Epithelial cell of prostate (primary cell): ENCODE measurements around the gene SLC52A1.
A peak's percentile ranks its signal among the peaks of the same experiment; 100 is the strongest.
"Not testable (repeated sequence)": the region's sequence is repeated elsewhere in the genome, so short reads cannot be mapped to it uniquely, and the experiment has no call there.

Experiments used
- DNase-seq: peaks from one replicate; pipeline ENCODE4 v3.0.0-alpha.2; 2011; ENCODE audit warnings: low read depth, low spot score
- H3K27ac ChIP-seq: fragments of 450-650 bp; 2 replicates; pipeline ENCODE4 v1.5.1; 2017; ENCODE audit warnings: mild to moderate bottlenecking

SLC52A1 gene

GRCh38 chr17:5035315-5035714, at the start of gene SLC52A1:
SLC52A1 (minus strand) TSS chr17:5035426; CDS start chr17:5034606, 820 bp downstream.
- DNase-seq: no peak
- no peak within 1 kb of the TSS for H3K27ac ChIP-seq

GRCh38 chr17:5080591-5080990, 45.4 kb upstream of the SLC52A1 start:
- no peak overlapping the region for H3K27ac ChIP-seq
- no peak for DNase-seq

GRCh38 chr17:5078106-5079028, 43.1 kb upstream of the SLC52A1 start, which contains the start of gene ZFP3:
ZFP3 (plus strand) TSS chr17:5078467; CDS start chr17:5091505, 13,038 bp downstream.
- peak within 1 kb of the TSS; percentile 10 for H3K27ac ChIP-seq
- peak; percentile 3 for DNase-seq

- DNase-seq: no peak
- H3K27ac ChIP-seq: peak overlapping the region; percentile 10
These were observed 42.5 kb upstream of the SLC52A1 start for GRCh38 chr17:5077781-5078105.

GRCh38 chr17:5077275-5077674, 42.0 kb upstream of the SLC52A1 start:
- DNase-seq: not testable (repeated sequence)

GRCh38 chr17:5075472-5075871, 40.2 kb upstream of the SLC52A1 start:
- DNase-seq: not testable (repeated sequence)
- H3K27ac ChIP-seq: peak overlapping the region; percentile 20

More at GRCh38 chr17:5077275-5077674, 42.0 kb upstream of the SLC52A1 start:
- not testable (repeated sequence) for H3K27ac ChIP-seq

GRCh38 chr17:5069724-5070123, 34.5 kb upstream of the SLC52A1 start:
- H3K27ac ChIP-seq: peak overlapping the region; percentile 57
- DNase-seq: peak; percentile 26

GRCh38 chr17:5068236-5068635, 33.0 kb upstream of the SLC52A1 start:
- DNase-seq: no peak
- H3K27ac ChIP-seq: no peak overlapping the region

GRCh38 chr17:5065227-5065744, 30.1 kb upstream of the SLC52A1 start:
- no peak for DNase-seq
- H3K27ac ChIP-seq: no peak overlapping the region

GRCh38 chr17:5055543-5055942, 20.3 kb upstream of the SLC52A1 start:
- no peak for DNase-seq
- no peak overlapping the region for H3K27ac ChIP-seq

- no peak overlapping the region for H3K27ac ChIP-seq
- DNase-seq: no peak
These were observed 15.1 kb upstream of the SLC52A1 start for GRCh38 chr17:5050278-5050677.

GRCh38 chr17:5049314-5049841, 14.2 kb upstream of the SLC52A1 start:
- no peak overlapping the region for H3K27ac ChIP-seq
- no peak for DNase-seq

GRCh38 chr17:5047446-5047845, 12.2 kb upstream of the SLC52A1 start:
- no peak overlapping the region for H3K27ac ChIP-seq
- no peak for DNase-seq

GRCh38 chr17:5045496-5045895, 10.3 kb upstream of the SLC52A1 start:
- no peak for DNase-seq
- no peak overlapping the region for H3K27ac ChIP-seq

GRCh38 chr17:5044630-5045029, 9.4 kb upstream of the SLC52A1 start:
- no peak overlapping the region for H3K27ac ChIP-seq
- DNase-seq: no peak

- no peak for DNase-seq
- H3K27ac ChIP-seq: no peak overlapping the region
These were observed 8.3 kb upstream of the SLC52A1 start for GRCh38 chr17:5043524-5043923.

- DNase-seq: no peak
These were observed 7.2 kb upstream of the SLC52A1 start for GRCh38 chr17:5042157-5043022.

GRCh38 chr17:5034651-5035050, 575 bp downstream of the SLC52A1 start:
- DNase-seq: no peak
- H3K27ac ChIP-seq: no peak overlapping the region

More at GRCh38 chr17:5042157-5043022, 7.2 kb upstream of the SLC52A1 start:
- H3K27ac ChIP-seq: no peak overlapping the region

- H3K27ac ChIP-seq: no peak overlapping the region
- no peak for DNase-seq
These were observed 1.2 kb downstream of the SLC52A1 start for GRCh38 chr17:5034063-5034462.

- H3K27ac ChIP-seq: no peak overlapping the region
- DNase-seq: no peak
These were observed 1.7 kb downstream of the SLC52A1 start for GRCh38 chr17:5033352-5034015.
